Hepatocyte (in vitro differentiated cells): ENCODE results near the gene ATAD3C.
"Not testable (repeated sequence)": the region's sequence is repeated elsewhere in the genome, so short reads cannot be mapped to it uniquely, and the experiment has no call there.

Experiments used
- CTCF ChIP-seq: fragments of 200-600 bp; sonication (generic); IDR thresholded peaks from 2 replicates; pipeline ENCODE4 v1.5.1; 2016; ENCODE audit warnings: antibody characterized with exemption, mild to moderate bottlenecking; ENCODE audit not compliant: poor library complexity
- EZH2 ChIP-seq: fragments of 200-600 bp; sonication (generic); IDR thresholded peaks from 2 replicates; pipeline ENCODE4 v1.6.1; 2016; ENCODE audit warnings: antibody characterized with exemption, mild to moderate bottlenecking, borderline replicate concordance

- not testable (repeated sequence) for TF ChIP-seq CTCF, EZH2
Measured at GRCh38 chr1:1481811-1482210, 32.3 kb downstream of the ATAD3C start.
